Endothelial cell of umbilical vein (primary cell): ENCODE data around the gene TADA2B. TPM values are rescaled to one million over a fixed set of nuclear protein-coding genes. Genes with fewer than 3 reads are reported as not detected.

Experiments used
- BruUV-seq: library from RNA; stranded (reverse); fragments of 400-500 nt; replicated peaks from 2 replicates; lab custom pipeline; 2021; lab: Mats Ljungman, UMichigan
- CTCF ChIA-PET: fragments of 300-600, 350-600 bp; sonication (Branson Sonifier 250); formaldehyde crosslinking; loops from one replicate; lab custom pipeline; 2021; ENCODE audit warnings: antibody characterized with exemption, inconsistent platforms; lab: Charles Lee
- POLR2A ChIA-PET: fragments of 300-600, 350-600 bp; sonication (Branson Sonifier 250); formaldehyde crosslinking; loops from one replicate; lab custom pipeline; 2021; ENCODE audit warnings: antibody characterized with exemption, inconsistent platforms; lab: Charles Lee
- DNase-seq: peaks from one replicate; pipeline ENCODE4 v3.0.0-alpha.2; 2011; ENCODE audit warnings: low read depth, low spot score
- FAIRE-seq: peaks from 2 replicates; lab custom pipeline; 2011; peaks lifted over from hg19 to GRCh38; lab: Jason Lieb, UNC
- H2AFZ ChIP-seq: 2 replicates; pipeline ENCODE4 v1.6.0; 2012; ENCODE audit warnings: low read depth, low read length, control low read depth, inconsistent platforms
- H3K27ac ChIP-seq: 2 replicates; pipeline ENCODE4 v1.5.1; 2011; ENCODE audit warnings: low read depth, mild to moderate bottlenecking, control low read depth, low read length, moderate library complexity; ENCODE audit not compliant: insufficient read depth
- H3K27me3 ChIP-seq, 2 experiments: 2 replicates each; pipeline versions ENCODE4 v1.6.0 to v1.6.1; 2011; ENCODE audit warnings: low read length in 2 of 2, mixed read lengths in 1 of 2; ENCODE audit not compliant: control insufficient read depth in 2 of 2, insufficient read depth in 2 of 2
- H3K36me3 ChIP-seq, 2 experiments: 2 replicates in 1 of 2; 3 replicates in 1 of 2; pipeline ENCODE4 v1.5.1; 2011; ENCODE audit warnings: low read length in 2 of 2, mild to moderate bottlenecking in 1 of 2, moderate library complexity in 1 of 2; ENCODE audit not compliant: control insufficient read depth in 2 of 2, insufficient read depth in 2 of 2; ENCODE audit errors: extremely low read depth in 1 of 2
- H3K4me1 ChIP-seq: 3 replicates; pipeline ENCODE4 v1.5.1; 2011; ENCODE audit warnings: mild to moderate bottlenecking, low read length; ENCODE audit not compliant: control insufficient read depth, insufficient read depth; ENCODE audit errors: extremely low read depth
- H3K4me2 ChIP-seq: 2 replicates; pipeline ENCODE4 v1.6.1; 2011; ENCODE audit warnings: low read length, control low read depth, mixed read lengths; ENCODE audit not compliant: insufficient read depth
- H3K4me3 ChIP-seq, 3 experiments: fragments of 200-600 bp in 1 of 3; sonication (generic), shearing (Covaris generic) in 1 of 3; replicated peaks in 1 of 3; 2 replicates each; pipeline ENCODE4 v1.5.1; 2011 to 2016; ENCODE audit warnings: control low read depth in 3 of 3, low read length in 3 of 3, mild to moderate bottlenecking in 2 of 3, inconsistent platforms in 1 of 3, low read depth in 1 of 3, moderate library complexity in 1 of 3; ENCODE audit not compliant: insufficient read depth in 1 of 3
- H3K79me2 ChIP-seq: 2 replicates; pipeline ENCODE4 v1.6.0; 2012; ENCODE audit warnings: low read length, inconsistent platforms; ENCODE audit not compliant: control insufficient read depth, insufficient read depth
- H3K9ac ChIP-seq: replicated peaks from 2 replicates; pipeline ENCODE3; 2011; ENCODE audit warnings: low read length, control low read depth; ENCODE audit not compliant: insufficient read depth; ENCODE audit errors: extremely low read depth
- H3K9me1 ChIP-seq: replicated peaks from 3 replicates; pipeline ENCODE4 v1.6.0; 2011; ENCODE audit warnings: mild to moderate bottlenecking, low read length; ENCODE audit not compliant: control insufficient read depth, insufficient read depth; ENCODE audit errors: extremely low read depth
- H3K9me3 ChIP-seq: replicated peaks from 2 replicates; pipeline ENCODE4 v1.5.1; 2012; ENCODE audit warnings: low read length, inconsistent platforms; ENCODE audit not compliant: control insufficient read depth, insufficient read depth
- H4K20me1 ChIP-seq: replicated peaks from 2 replicates; pipeline ENCODE3; 2011; ENCODE audit warnings: mild to moderate bottlenecking, low read length; ENCODE audit not compliant: control insufficient read depth, insufficient read depth; ENCODE audit errors: extremely low read depth
- EZH2 ChIP-seq: IDR thresholded peaks from 2 replicates; pipeline ENCODE4 v1.6.1; 2012; ENCODE audit warnings: borderline replicate concordance, low read depth, mild to moderate bottlenecking, moderate library complexity, low read length, inconsistent platforms; ENCODE audit not compliant: severe bottlenecking
- FOS ChIP-seq: IDR thresholded peaks from 2 replicates; pipeline ENCODE4 v1.6.1; 2011; ENCODE audit warnings: mild to moderate bottlenecking, low read length, moderate library complexity, borderline replicate concordance; ENCODE audit not compliant: insufficient read depth
- GATA2 ChIP-seq: IDR thresholded peaks from 2 replicates; pipeline ENCODE4 v1.7.0; 2011; ENCODE audit warnings: low read depth, mild to moderate bottlenecking, moderate library complexity, mixed read lengths, low read length; ENCODE audit not compliant: insufficient read length, insufficient read depth
- JUN ChIP-seq: IDR thresholded peaks from 2 replicates; pipeline ENCODE4 v1.6.1; 2011; ENCODE audit warnings: borderline replicate concordance, low read depth; ENCODE audit not compliant: insufficient read length, insufficient read depth
- MYC ChIP-seq: IDR thresholded peaks from one replicate; pipeline ENCODE4 v1.6.1; 2011; ENCODE audit warnings: mild to moderate bottlenecking, low read depth, low read length
- POLR2A ChIP-seq: IDR thresholded peaks from 2 replicates; pipeline ENCODE4 v1.6.1; 2012; ENCODE audit warnings: low read depth, mild to moderate bottlenecking, control low read depth, low read length
- POLR2AphosphoS5 ChIP-seq: IDR thresholded peaks from 2 replicates; pipeline ENCODE4 v1.6.1; 2012; ENCODE audit warnings: low read depth, mild to moderate bottlenecking, control low read depth, low read length, moderate library complexity; ENCODE audit not compliant: insufficient read depth
- dilution Hi-C: fragments of 300-500 bp; cut with MboI; formaldehyde crosslinking; loops from one replicate; pipeline ENCODE4 v1.15.0; 2019; ENCODE audit warnings: low sequenced_read_pairs; ENCODE audit not compliant: extremely low pct_ligation_motif_present
- intact Hi-C: fragments of 100-400 bp; cut with micrococcal nuclease; formaldehyde crosslinking; loops from one replicate; pipeline ENCODE4 v1.10.0; 2022
- polyA plus RNA-seq, 4 experiments: library from polyadenylated mRNA; depleted of rRNA in 3 of 4; stranded (reverse) in 3 of 4; unstranded in 1 of 4; fragments of >200 nt; gene quantifications; 2 replicates each; pipeline versions ENCODE4 v1.2.1 to v1.2.3, GENCODE V29; 2011 to 2012; ENCODE audit warnings: missing spikeins in 1 of 4
- total RNA-seq: library from RNA; stranded (reverse); gene quantifications from 2 replicates; pipeline ENCODE4 v1.2.3, GENCODE V29; 2021
- TF ChIP-seq, protein P1 (sequence below): IDR thresholded peaks from 2 replicates; pipeline ENCODE4 v1.6.1; 2011; ENCODE audit not compliant: insufficient read depth, insufficient read length
- TF ChIP-seq, protein P2 (sequence below), 2 donors: IDR thresholded peaks; 1 replicate in 1 of 2; 2 replicates in 1 of 2; pipeline ENCODE4 v1.5.1; 2011; ENCODE audit warnings: low read length in 2 of 2, mild to moderate bottlenecking in 2 of 2, moderate library complexity in 2 of 2, control low read depth in 1 of 2, inconsistent platforms in 1 of 2, low read depth in 1 of 2; ENCODE audit not compliant: insufficient read depth in 1 of 2; ENCODE audit errors: extremely low read depth in 1 of 2

TADA2B gene
- total and polyA plus RNA-seq, 2 donors (not counting 3 experiments of a cell fraction or from before 2014, with no cell fraction given) = 5.5 to 11.5 TPM

DNA sequence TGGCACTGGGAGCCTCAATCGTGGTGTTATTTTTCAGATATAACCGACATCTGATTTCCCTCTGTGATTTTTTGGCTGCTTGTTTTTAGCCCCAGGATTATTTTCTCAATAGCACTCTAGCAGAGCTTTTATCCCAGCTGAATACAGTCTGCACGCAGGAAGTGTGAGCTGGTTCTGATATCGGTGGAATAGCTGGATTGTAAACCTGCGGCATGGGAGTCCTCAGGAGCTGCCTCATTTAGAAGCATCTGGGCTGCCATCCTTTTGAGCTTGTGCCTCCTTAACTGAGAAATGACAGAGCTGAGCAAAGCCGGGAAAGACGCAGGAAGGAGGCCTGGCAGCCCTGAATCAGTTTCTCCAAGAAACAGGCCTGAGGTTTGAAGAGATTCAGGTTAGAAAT is 53.1 kb downstream of the TADA2B start:
- H4K20me1 ChIP-seq = no peaks in the 10 kb centered on the region
- TF ChIP-seq, protein P1, sequence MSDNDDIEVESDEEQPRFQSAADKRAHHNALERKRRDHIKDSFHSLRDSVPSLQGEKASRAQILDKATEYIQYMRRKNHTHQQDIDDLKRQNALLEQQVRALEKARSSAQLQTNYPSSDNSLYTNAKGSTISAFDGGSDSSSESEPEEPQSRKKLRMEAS = no peak
- no peak for TF ChIP-seq EZH2
- no peak for TF ChIP-seq GATA2
- TF ChIP-seq, protein P2, sequence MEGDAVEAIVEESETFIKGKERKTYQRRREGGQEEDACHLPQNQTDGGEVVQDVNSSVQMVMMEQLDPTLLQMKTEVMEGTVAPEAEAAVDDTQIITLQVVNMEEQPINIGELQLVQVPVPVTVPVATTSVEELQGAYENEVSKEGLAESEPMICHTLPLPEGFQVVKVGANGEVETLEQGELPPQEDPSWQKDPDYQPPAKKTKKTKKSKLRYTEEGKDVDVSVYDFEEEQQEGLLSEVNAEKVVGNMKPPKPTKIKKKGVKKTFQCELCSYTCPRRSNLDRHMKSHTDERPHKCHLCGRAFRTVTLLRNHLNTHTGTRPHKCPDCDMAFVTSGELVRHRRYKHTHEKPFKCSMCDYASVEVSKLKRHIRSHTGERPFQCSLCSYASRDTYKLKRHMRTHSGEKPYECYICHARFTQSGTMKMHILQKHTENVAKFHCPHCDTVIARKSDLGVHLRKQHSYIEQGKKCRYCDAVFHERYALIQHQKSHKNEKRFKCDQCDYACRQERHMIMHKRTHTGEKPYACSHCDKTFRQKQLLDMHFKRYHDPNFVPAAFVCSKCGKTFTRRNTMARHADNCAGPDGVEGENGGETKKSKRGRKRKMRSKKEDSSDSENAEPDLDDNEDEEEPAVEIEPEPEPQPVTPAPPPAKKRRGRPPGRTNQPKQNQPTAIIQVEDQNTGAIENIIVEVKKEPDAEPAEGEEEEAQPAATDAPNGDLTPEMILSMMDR (IDR thresholded peaks at IDR 0.05; ENCODE audit: extremely low read depth in 1 of 2, insufficient read depth in 1 of 2, low read depth in 1 of 2, low read length in 2 of 2) = no peak
- no peak for TF ChIP-seq MYC
- TF ChIP-seq JUN = no peak
- TF ChIP-seq POLR2AphosphoS5 = no peak
- no peak for TF ChIP-seq POLR2A
- TF ChIP-seq FOS = no peak
- ChIA-PET POLR2A (no interaction called here), CTCF (interaction anchor here (1.1 kb wide), 1 partner anchor 13 kb away, joined by 3 read pairs; no protein-coding TSS in a partner anchor)
- H3K4me3 ChIP-seq = no peak overlapping the region
- FAIRE-seq (no peak), DNase-seq (no peak)
- H3K27ac ChIP-seq = no peak overlapping the region
- no peak overlapping the region for H2AFZ ChIP-seq
- dilution Hi-C loops = no loop called here
- H3K36me3 ChIP-seq = no peaks in the 10 kb centered on the region
- H3K9me1 ChIP-seq = no peaks in the 10 kb centered on the region
- no peaks in the 10 kb centered on the region for H3K9me3 ChIP-seq
- no peaks in the 10 kb centered on the region for H3K4me1 ChIP-seq
- no TSS peak for BruUV-seq
- H3K4me2 ChIP-seq = no peak overlapping the region
- peaks cover 4 to 15% of the 10 kb centered on the region in 2 experiments for H3K27me3 ChIP-seq
- H3K79me2 ChIP-seq = no peaks in the 10 kb centered on the region
- H3K9ac ChIP-seq = no peak overlapping the region
- intact Hi-C loops = no loop called here
